Stimulated activated CD8-positive, alpha-beta memory T cell treated with anti-CD3 and anti-CD28 coated beads, Interleukin-4, amount 100 ng/mL, for 24 hours (primary cell): ENCODE results near the gene CCDC90B.

Source experiments
- DNase-seq: peaks from one replicate; pipeline ENCODE4 v3.0.0-alpha.2; 2020; ENCODE audit warnings: low read depth

Gene CCDC90B

DNA sequence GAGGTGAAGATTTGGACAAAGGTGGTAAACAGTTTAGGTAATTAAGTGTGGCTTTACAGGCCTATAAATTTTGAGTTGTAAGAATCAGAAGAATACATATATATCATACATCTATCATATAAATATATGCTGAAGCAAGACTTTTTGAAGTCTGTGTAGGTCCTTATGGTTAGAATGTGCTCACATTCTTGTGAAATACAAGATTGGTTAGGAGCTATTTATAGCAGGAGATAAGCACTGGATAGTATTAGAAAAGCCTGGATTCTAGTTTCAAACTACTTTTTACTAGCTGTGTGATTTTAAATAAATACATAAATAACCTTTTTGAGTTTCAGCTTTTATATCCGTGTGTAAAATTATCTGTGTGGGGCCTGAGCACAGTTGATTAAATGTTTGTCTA is 50.3 kb downstream of the CCDC90B start:
- DNase-seq = no peak

- no peak for DNase-seq
Observed at GRCh38 chr11:83223457-83223856, 62.7 kb downstream of the CCDC90B start.

GRCh38 chr11:83222499-83222898 is 63.7 kb downstream of the CCDC90B start:
- no peak for DNase-seq

- DNase-seq = no peak
Observed at GRCh38 chr11:83221694-83222093, 64.5 kb downstream of the CCDC90B start.

DNA sequence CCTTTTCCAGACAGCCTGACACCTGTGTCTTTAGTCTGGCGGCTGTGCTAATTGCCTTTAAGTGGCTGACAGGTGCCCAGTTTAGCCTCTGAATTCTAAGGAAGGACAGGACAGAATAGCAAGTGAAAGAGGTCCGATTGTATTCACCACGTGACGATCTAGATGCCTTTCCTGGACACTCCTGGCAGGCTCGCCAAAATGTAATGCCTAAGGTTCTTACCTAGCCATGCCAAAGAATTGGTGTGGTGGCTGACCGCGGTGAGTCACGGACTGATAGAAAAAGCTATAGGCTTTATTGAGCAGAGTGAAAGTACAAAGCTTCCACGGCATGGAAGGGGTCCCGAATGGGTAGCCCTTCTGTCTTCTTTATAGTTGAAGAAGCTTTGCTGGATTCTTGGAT is 65.9 kb downstream of the CCDC90B start:
- no peak for DNase-seq

DNA sequence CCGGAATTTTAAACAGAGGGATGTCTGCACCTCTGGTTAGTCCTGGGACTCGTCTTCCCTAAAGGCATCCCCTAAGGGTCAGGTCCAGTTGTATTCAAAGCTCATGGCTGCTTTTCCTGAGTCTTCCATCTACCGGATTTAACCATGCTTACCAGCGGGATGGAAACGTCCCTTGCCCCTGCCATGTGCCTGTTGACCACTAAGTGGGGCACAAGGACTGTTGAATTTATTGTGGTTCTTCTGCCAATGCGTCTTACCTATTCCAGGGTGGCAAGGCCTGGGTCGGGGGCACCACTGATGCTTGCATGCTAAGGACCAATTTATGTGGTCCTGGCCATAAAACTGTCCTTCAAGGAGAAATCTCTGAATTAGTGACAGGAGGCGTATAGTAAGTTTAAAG is 67.1 kb downstream of the CCDC90B start:
- no peak for DNase-seq
